Adipocyte (in vitro differentiated cells): Measurements from ENCODE around the gene CRYGA.
"Not testable (repeated sequence)": the region's sequence is repeated elsewhere in the genome, so short reads cannot be mapped to it uniquely, and the experiment has no call there.

Experiments
- DNase-seq: peaks from one replicate; pipeline ENCODE4 v3.0.0-alpha.2; 2015; ENCODE audit warnings: low read depth
- H3K27me3 ChIP-seq: replicated peaks from 2 replicates; pipeline ENCODE4 v1.7.0; 2013; ENCODE audit warnings: mild to moderate bottlenecking, low read length, moderate library complexity; ENCODE audit not compliant: control insufficient read depth, insufficient read depth
- H3K36me3 ChIP-seq: 2 replicates; pipeline ENCODE4 v1.7.0; 2013; ENCODE audit warnings: low read length, mild to moderate bottlenecking, moderate library complexity; ENCODE audit not compliant: control insufficient read depth, insufficient read depth, severe bottlenecking
- H3K4me1 ChIP-seq: 2 replicates; pipeline ENCODE4 v1.7.0; 2013; ENCODE audit warnings: mild to moderate bottlenecking, low read length, moderate library complexity; ENCODE audit not compliant: control insufficient read depth, insufficient read depth
- H3K4me3 ChIP-seq: 2 replicates; pipeline ENCODE4 v1.7.0; 2013; ENCODE audit warnings: mild to moderate bottlenecking, low read length, moderate library complexity
- H3K9ac ChIP-seq: 2 replicates; pipeline ENCODE4 v1.7.0; 2013; ENCODE audit warnings: mild to moderate bottlenecking, low read length, moderate library complexity
- H3K9me3 ChIP-seq: 2 replicates; pipeline ENCODE4 v1.7.0; 2013; ENCODE audit warnings: mild to moderate bottlenecking, low read length, moderate library complexity; ENCODE audit not compliant: control insufficient read depth

Gene CRYGA

GRCh38 chr2:208136716-208137094, 26.7 kb downstream of the CRYGA start:
- H3K27me3 ChIP-seq = peaks cover 6% of the 10 kb centered on the region
- no peak overlapping the region for H3K4me3 ChIP-seq

GRCh38 chr2:208135794-208136715, 27.3 kb downstream of the CRYGA start:
- no peaks in the 10 kb centered on the region for H3K9me3 ChIP-seq
- H3K4me3 ChIP-seq = no peak overlapping the region
- H3K27me3 ChIP-seq = peaks cover 7% of the 10 kb centered on the region
- H3K4me1 ChIP-seq = no peaks in the 10 kb centered on the region
- no peak overlapping the region for H3K9ac ChIP-seq
- DNase-seq = no peak
- no peaks in the 10 kb centered on the region for H3K36me3 ChIP-seq

More at GRCh38 chr2:208136716-208137094, 26.7 kb downstream of the CRYGA start:
- H3K9me3 ChIP-seq = no peaks in the 10 kb centered on the region
- H3K4me1 ChIP-seq = no peaks in the 10 kb centered on the region
- H3K36me3 ChIP-seq = no peaks in the 10 kb centered on the region
- DNase-seq = no peak
- H3K9ac ChIP-seq = no peak overlapping the region

- DNase-seq = no peak
- Histone ChIP-seq H3K9me3 (no peaks in the 10 kb centered on the region), H3K9ac (no peak overlapping the region), H3K27me3 (peaks cover 10% of the 10 kb centered on the region), H3K4me1 (no peaks in the 10 kb centered on the region), H3K36me3 (no peaks in the 10 kb centered on the region), H3K4me3 (no peak overlapping the region)
Measured at GRCh38 chr2:208134928-208135586, 28.3 kb downstream of the CRYGA start.

GRCh38 chr2:208130712-208131110, 32.7 kb downstream of the CRYGA start:
- H3K4me3 ChIP-seq = no peak overlapping the region
- no peaks in the 10 kb centered on the region for H3K9me3 ChIP-seq
- DNase-seq = no peak

GRCh38 chr2:208129744-208130711, 33.4 kb downstream of the CRYGA start, which contains the start of gene CRYGC:
TSS of gene CRYGC (minus strand) at chr2:208129828. CDS start at chr2:208129792, 36 bp downstream.
- Histone ChIP-seq H3K36me3 (no peaks in the 10 kb centered on the region), H3K27me3 (peaks cover 26% of the 10 kb centered on the region), H3K4me1 (no peaks in the 10 kb centered on the region), H3K9me3 (no peaks in the 10 kb centered on the region), H3K9ac (no peak within 1 kb of the TSS), H3K4me3 (no peak within 1 kb of the TSS)
- DNase-seq = no peak

More at GRCh38 chr2:208130712-208131110, 32.7 kb downstream of the CRYGA start:
- H3K9ac ChIP-seq = no peak overlapping the region
- H3K27me3 ChIP-seq = peaks cover 21% of the 10 kb centered on the region
- no peaks in the 10 kb centered on the region for H3K36me3 ChIP-seq
- H3K4me1 ChIP-seq = no peaks in the 10 kb centered on the region

GRCh38 chr2:208128136-208128535, 35.3 kb downstream of the CRYGA start:
- H3K9me3 ChIP-seq = no peaks in the 10 kb centered on the region
- no peak for DNase-seq
- H3K27me3 ChIP-seq = peaks cover 37% of the 10 kb centered on the region
- no peaks in the 10 kb centered on the region for H3K4me1 ChIP-seq
- no peak overlapping the region for H3K9ac ChIP-seq
- no peaks in the 10 kb centered on the region for H3K36me3 ChIP-seq
- H3K4me3 ChIP-seq = no peak overlapping the region

GRCh38 chr2:208127090-208127489, 36.3 kb downstream of the CRYGA start:
- Histone ChIP-seq H3K9ac (no peak overlapping the region), H3K27me3 (peaks cover 37% of the 10 kb centered on the region), H3K9me3 (no peaks in the 10 kb centered on the region), H3K4me1 (no peaks in the 10 kb centered on the region), H3K36me3 (no peaks in the 10 kb centered on the region), H3K4me3 (no peak overlapping the region)
- no peak for DNase-seq

GRCh38 chr2:208125251-208125650, 38.1 kb downstream of the CRYGA start:
- Histone ChIP-seq H3K4me3 (no peak overlapping the region), H3K27me3 (peaks cover 34% of the 10 kb centered on the region), H3K9ac (no peak overlapping the region), H3K9me3 (no peaks in the 10 kb centered on the region), H3K36me3 (no peaks in the 10 kb centered on the region), H3K4me1 (no peaks in the 10 kb centered on the region)
- DNase-seq = no peak

GRCh38 chr2:208124013-208124715, 39.2 kb downstream of the CRYGA start, which contains the start of gene CRYGD:
TSS of gene CRYGD (minus strand) at chr2:208124524. CDS start at chr2:208124473, 51 bp downstream.
- not testable (repeated sequence) for DNase-seq, H3K9me3 ChIP-seq, H3K4me1 ChIP-seq, H3K9ac ChIP-seq, H3K36me3 ChIP-seq
- Histone ChIP-seq H3K27me3 (peaks cover 34% of the 10 kb centered on the region), H3K4me3 (peak within 1 kb of the TSS; percentile 33)

- H3K4me3 ChIP-seq = no peak overlapping the region
- H3K36me3 ChIP-seq = no peaks in the 10 kb centered on the region
- no peak overlapping the region for H3K9ac ChIP-seq
- no peaks in the 10 kb centered on the region for H3K9me3 ChIP-seq
- no peaks in the 10 kb centered on the region for H3K4me1 ChIP-seq
- DNase-seq = no peak
- peaks cover 26% of the 10 kb centered on the region for H3K27me3 ChIP-seq
Measured at GRCh38 chr2:208122248-208122647, 41.1 kb downstream of the CRYGA start.
